ENCODE data around the gene SMARCA2. TPM values are rescaled to one million over a fixed set of nuclear protein-coding genes. Genes with fewer than 3 reads are reported as not detected.
"Not testable (repeated sequence)": the region's sequence is repeated elsewhere in the genome, so short reads cannot be mapped to it uniquely, and the experiment has no call there.

SMARCA2 gene
- total RNA-seq, 1 experiment from 2014 or later, result 28.0 TPM

DNA sequence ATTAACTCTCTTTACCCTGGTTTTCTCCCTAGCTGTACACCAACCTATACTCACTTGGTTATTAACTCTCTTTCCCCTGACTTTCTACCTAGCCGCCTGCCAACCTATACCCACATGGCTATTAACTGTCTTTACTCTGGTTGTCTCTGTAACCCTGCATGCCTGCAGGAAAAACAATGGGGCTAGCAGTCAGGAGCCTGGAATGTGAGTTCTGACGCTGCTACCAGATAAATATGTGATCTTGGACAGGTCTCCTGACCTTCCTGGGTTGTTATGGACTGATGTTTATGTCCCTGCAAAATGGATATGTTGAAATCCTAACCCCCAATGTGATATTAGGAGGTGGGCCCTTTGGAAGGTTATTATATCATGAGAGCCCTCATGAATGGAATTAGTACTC lies 119.2 kb downstream of the SMARCA2 start:
- no peaks in the 10 kb centered on the region for H3K27me3 ChIP-seq (replicated peaks)
- no peak overlapping the region for H3K27ac ChIP-seq
- no peak for DNase-seq (ENCODE audit: low read depth in 1 of 2, low spot score in 2 of 2)
- H3K36me3 ChIP-seq, result no peaks in the 10 kb centered on the region
- no peaks in the 10 kb centered on the region for H3K9me3 ChIP-seq (replicated peaks)
- H3K4me1 ChIP-seq (replicated peaks), result no peaks in the 10 kb centered on the region
- H3K4me3 ChIP-seq, result no peak overlapping the region

DNA sequence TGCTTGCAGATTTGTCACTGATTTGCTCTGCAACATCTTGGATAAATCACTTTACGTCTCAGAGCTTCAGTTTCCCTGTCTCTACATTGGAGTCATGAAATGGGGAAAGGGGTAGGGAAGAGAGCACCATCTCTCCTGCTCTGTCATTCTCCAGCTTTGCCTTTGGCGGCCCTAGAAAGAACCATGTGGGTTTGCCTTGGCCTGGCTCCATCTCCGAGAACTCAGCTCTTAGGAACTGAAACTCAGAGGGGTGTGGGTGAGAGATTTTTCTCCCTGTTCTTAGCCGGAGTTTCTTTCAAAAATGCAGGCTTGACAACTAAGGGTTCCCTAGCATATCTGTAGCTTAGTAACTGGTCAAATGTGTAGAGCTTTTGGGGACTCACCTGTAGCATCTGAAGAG lies 123.5 kb downstream of the SMARCA2 start:
- Histone ChIP-seq H3K27ac (no peak overlapping the region), H3K36me3 (no peaks in the 10 kb centered on the region)

DNA sequence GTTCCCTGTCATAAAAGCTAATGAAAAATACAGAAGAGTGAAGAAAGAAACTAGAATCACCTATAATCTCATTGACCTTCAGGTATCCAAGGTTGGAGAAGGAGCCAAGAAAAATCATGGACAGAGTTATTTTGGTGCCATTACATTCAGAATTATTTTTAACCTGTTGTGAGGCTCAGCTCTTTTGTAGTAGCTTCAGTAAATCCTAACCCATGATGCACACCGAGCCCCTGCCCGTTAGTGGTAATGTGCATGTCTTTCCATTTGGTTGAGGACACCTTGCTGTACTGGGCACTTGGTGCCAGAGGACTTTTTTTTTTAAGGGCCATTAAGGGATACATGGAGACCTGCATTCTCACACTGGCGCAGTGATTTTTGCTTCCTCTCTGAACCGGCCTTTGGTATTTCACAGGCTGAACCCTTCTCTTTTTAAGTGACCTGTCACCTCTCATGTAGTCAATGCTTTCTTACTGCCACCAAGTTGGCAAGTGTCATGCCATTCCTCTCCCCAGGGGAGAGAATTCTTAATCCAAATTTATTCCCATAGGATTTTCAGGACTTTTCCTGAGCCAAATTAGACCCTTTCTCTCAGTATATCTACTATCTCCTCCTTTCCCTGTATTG lies 125.6 kb downstream of the SMARCA2 start:
- Histone ChIP-seq H3K4me3 (no peak overlapping the region), H3K27me3 (replicated peaks) (no peaks in the 10 kb centered on the region), H3K9me3 (replicated peaks) (no peaks in the 10 kb centered on the region), H3K36me3 (no peaks in the 10 kb centered on the region), H3K4me1 (replicated peaks) (no peaks in the 10 kb centered on the region), H3K27ac (no peak overlapping the region)
- no peak for DNase-seq (ENCODE audit: low read depth in 1 of 2, low spot score in 2 of 2)

More for the DNA sequence above, 123.5 kb downstream of the SMARCA2 start:
- no peaks in the 10 kb centered on the region for H3K4me1 ChIP-seq (replicated peaks)
- no peak overlapping the region for H3K4me3 ChIP-seq
- no peaks in the 10 kb centered on the region for H3K27me3 ChIP-seq (replicated peaks)
- no peak for DNase-seq (ENCODE audit: low read depth in 1 of 2, low spot score in 2 of 2)
- H3K9me3 ChIP-seq (replicated peaks), result no peaks in the 10 kb centered on the region

DNA sequence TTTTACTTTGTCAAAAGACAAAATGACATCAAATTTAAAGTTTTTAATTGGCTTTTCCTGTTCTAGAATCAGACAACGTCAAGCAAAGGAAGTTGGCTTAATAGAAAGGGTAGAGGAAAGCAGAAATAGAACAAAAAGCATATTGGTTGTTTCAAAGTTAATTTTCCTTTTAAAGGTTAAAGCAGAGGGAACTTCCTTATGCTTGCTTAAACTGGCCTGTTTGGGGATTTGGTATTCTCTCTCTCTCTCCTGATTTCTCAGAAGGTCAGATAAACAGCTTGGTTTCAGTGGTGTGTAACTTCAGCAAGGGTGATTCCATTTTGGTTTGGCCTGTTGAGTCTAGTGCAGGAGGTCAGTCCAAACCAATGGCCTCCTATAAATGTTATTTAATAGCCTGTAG lies 127.1 kb downstream of the SMARCA2 start:
- Histone ChIP-seq H3K4me3 (no peak overlapping the region), H3K4me1 (replicated peaks) (no peaks in the 10 kb centered on the region), H3K27me3 (replicated peaks) (no peaks in the 10 kb centered on the region), H3K27ac (no peak overlapping the region), H3K9me3 (replicated peaks) (no peaks in the 10 kb centered on the region), H3K36me3 (no peaks in the 10 kb centered on the region)
- no peak for DNase-seq (ENCODE audit: low read depth in 1 of 2, low spot score in 2 of 2)

DNA sequence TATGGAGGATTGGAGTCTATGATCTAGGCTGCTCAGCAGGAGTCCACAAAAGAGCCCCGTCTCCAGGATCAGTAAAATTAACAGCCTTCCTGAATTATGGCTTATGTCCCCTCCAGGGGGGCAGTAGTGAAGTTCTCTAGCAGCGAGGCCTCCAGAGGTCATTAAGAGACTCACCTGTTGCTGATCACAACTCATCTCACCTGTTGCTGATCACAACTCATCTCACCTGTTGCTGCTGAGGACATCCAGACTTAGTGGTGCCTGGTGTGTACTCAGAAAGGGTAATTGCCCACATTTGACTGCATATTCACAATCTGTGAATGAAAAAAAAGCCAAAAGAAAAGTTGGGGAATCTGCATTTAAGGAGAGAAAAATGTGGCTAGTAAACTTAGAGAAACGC lies 129.5 kb downstream of the SMARCA2 start:
- H3K4me1 ChIP-seq (replicated peaks), result no peaks in the 10 kb centered on the region
- no peak overlapping the region for H3K27ac ChIP-seq
- H3K9me3 ChIP-seq (replicated peaks), result no peaks in the 10 kb centered on the region
- H3K27me3 ChIP-seq (replicated peaks), result no peaks in the 10 kb centered on the region
- DNase-seq (ENCODE audit: low read depth in 1 of 2, low spot score in 2 of 2), result no peak
- H3K4me3 ChIP-seq, result no peak overlapping the region
- no peaks in the 10 kb centered on the region for H3K36me3 ChIP-seq

DNA sequence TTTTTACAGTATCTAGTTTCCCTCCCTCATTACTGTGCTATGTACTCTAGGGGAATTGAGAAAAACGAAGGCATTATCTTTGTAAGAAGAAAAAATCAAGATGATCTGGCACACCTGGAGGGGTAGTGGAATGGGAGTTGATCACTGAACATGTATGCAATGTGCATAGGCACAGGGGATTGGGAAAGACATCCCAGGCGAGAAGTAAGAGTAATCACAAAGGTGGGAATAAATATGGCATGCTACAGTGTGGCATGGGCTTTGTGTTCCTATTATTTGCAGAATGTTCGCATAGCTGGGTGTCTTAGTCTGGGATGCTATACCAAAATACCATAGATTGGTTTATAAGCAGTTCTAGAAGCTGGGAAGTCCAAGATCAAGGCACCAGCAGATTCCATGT lies 130.6 kb downstream of the SMARCA2 start:
- no peaks in the 10 kb centered on the region for H3K9me3 ChIP-seq (replicated peaks)
- no peak for DNase-seq (ENCODE audit: low read depth in 1 of 2, low spot score in 2 of 2)
- H3K27me3 ChIP-seq (replicated peaks), result no peaks in the 10 kb centered on the region
- H3K4me3 ChIP-seq, result no peak overlapping the region
- no peaks in the 10 kb centered on the region for H3K36me3 ChIP-seq
- no peak overlapping the region for H3K27ac ChIP-seq
- no peaks in the 10 kb centered on the region for H3K4me1 ChIP-seq (replicated peaks)

DNA sequence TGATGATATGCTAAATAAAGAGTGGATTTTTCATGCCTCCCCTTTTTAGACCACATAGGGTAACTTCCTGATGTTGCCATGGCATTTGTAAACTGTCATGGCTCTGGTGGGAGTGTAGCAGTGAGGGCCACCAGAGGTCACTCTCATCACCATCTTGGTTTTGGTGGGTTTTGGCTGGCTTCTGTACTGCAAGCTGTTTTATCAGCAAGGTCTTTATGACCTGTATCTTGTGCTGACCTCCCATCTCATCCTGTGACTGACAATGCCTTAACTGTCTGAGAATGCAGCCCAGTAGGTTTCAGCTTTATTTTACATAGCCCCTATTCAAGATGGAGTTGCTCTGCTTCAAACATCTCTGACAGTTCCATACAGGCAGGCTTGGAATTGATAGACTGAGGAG lies 131.6 kb downstream of the SMARCA2 start:
- H3K4me1 ChIP-seq (replicated peaks); H3K36me3 ChIP-seq; H3K27ac ChIP-seq; H3K4me3 ChIP-seq; DNase-seq (ENCODE audit: low read depth in 1 of 2, low spot score in 2 of 2); H3K27me3 ChIP-seq (replicated peaks); H3K9me3 ChIP-seq (replicated peaks): not testable (repeated sequence)

DNA sequence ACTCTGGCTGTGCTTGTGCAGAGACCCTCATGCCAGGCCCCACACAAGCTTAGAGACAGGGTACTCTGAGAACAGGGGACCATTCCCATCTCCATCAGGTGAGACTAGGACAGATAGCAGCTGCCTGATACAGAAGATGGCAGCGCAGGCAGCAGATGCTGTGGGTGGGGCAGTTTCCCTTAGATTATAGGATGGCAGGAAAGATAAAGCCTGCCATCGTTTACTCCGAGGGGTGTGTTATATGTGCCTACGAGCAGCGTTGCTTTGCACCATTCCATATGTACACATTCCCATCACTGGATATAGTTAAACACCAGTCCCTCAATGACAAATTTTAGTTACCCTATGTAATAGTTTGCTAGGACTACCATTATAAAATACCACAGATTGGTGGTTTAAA lies 135.2 kb downstream of the SMARCA2 start:
- Histone ChIP-seq H3K9me3 (replicated peaks) (no peaks in the 10 kb centered on the region), H3K27me3 (replicated peaks) (no peaks in the 10 kb centered on the region), H3K27ac (no peak overlapping the region), H3K4me3 (no peak overlapping the region), H3K36me3 (no peaks in the 10 kb centered on the region), H3K4me1 (replicated peaks) (no peaks in the 10 kb centered on the region)
- no peak for DNase-seq (ENCODE audit: low read depth in 1 of 2, low spot score in 2 of 2)

DNA sequence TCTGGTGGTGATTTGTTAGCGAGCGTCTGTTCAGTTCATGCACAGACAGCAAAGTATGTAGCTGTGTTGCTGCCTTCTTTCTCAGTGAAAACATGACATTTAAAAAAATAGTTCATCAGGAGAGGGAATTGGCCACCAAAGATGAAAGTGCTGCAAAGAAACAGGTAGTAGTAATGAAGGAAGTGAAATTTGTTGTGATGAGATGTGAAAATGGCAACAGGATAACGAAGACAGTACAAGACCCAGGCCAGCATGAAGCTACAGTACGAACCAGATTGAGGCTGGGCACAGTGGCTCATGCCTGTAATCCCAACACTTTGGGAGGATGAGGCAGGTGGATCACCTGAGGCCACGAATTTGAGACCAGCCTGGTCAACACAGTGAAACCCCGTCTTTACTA lies 136.0 kb downstream of the SMARCA2 start:
- Histone ChIP-seq H3K4me1 (replicated peaks) (no peaks in the 10 kb centered on the region), H3K27ac (no peak overlapping the region), H3K9me3 (replicated peaks) (no peaks in the 10 kb centered on the region), H3K4me3 (no peak overlapping the region), H3K36me3 (no peaks in the 10 kb centered on the region), H3K27me3 (replicated peaks) (no peaks in the 10 kb centered on the region)
- no peak for DNase-seq (ENCODE audit: low read depth in 1 of 2, low spot score in 2 of 2)

DNA sequence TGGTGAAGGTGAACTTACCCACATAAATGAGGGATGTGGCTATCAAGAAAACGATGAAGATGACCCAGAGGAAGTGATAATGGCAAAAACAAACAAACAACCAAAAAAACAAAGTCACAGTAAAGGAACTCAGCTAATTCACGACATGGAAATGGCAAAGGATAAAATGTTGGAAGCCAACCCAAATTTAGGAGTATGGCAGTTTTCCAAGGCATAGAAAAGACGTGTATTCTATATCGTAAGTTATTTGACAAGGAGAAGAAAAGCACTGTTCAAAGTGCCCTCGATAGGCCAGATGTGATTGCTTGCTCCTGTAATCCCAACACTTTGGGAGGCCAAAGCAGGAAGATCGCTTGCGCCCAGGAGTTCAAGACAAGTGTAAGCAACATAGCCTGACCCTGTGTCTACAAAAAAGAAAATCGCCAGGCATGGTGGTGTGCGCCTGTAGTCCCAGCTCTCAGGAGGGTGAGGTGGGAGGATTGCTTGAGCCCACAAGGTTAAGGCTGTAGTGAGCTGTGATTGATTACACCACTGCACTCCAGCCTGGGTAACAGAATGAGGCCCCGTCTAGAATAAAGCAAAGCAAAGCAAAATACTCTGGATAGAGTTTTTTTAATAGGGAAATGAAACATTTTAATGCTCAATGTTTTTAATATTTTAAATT lies 138.0 kb downstream of the SMARCA2 start:
- peaks cover 7% of the 10 kb centered on the region; the same call in 1 of the 2 replicates for H3K4me1 ChIP-seq (replicated peaks)
- H3K27me3 ChIP-seq (replicated peaks), result no peaks in the 10 kb centered on the region
- no peak for DNase-seq (ENCODE audit: low read depth in 1 of 2, low spot score in 2 of 2)
- H3K4me3 ChIP-seq, result no peak overlapping the region
- H3K27ac ChIP-seq, result no peak overlapping the region
- H3K36me3 ChIP-seq, result no peaks in the 10 kb centered on the region
- no peaks in the 10 kb centered on the region for H3K9me3 ChIP-seq (replicated peaks)

DNA sequence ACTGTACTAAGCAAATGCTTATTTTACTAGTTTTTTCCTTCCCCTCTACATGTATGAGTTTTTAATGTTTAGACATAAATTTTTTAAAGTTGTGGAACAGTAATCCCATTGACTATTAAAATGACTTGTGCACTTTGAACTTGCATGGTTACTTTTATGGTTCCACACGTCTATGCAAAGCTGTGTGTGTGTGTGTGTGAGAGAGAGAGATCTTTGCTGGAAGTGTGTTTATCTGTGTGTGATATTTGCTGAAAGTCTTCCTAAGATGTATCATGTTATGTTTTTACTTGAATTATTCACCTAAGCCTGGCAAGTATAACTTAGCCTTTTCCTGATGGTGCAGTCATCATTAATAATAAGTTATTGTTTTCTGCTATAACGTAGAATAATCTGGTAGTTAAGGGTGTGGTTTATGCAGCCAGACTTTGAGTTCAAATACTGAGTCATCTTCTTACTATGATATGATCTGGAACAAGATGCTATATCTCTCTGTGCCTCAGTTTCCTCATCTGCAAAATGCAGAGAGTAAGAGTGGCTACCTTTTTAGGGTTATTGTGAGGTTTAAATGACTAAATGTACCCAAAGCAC lies 138.6 kb downstream of the SMARCA2 start:
- Histone ChIP-seq H3K4me1 (replicated peaks) (peaks cover 7% of the 10 kb centered on the region; the same call in 1 of the 2 replicates), H3K27me3 (replicated peaks) (no peaks in the 10 kb centered on the region), H3K9me3 (replicated peaks) (no peaks in the 10 kb centered on the region), H3K27ac (no peak overlapping the region), H3K36me3 (no peaks in the 10 kb centered on the region), H3K4me3 (no peak overlapping the region)
- no peak for DNase-seq (ENCODE audit: low read depth in 1 of 2, low spot score in 2 of 2)

DNA sequence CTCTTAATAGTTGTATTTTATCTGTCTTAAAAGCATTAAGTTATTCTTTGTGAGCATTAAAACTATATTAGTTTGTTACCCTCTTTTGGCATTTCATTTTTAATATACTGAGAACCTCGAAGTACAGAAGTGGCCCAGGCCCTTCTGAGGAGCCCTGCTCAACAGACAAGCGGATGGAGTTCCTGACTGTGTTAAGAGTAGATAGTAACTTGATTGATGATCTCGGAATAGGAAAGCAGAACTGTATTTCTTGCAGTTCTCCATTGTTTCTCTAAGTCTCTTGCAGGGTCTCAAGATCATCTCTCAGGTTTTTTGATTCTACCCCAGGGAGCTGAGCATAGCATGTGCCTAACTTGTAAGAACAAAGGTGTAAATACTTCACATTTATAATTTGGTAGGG lies 139.6 kb downstream of the SMARCA2 start:
- DNase-seq (ENCODE audit: low read depth in 1 of 2, low spot score in 2 of 2), result no peak
- Histone ChIP-seq H3K27me3 (replicated peaks) (no peaks in the 10 kb centered on the region), H3K27ac (no peak overlapping the region), H3K4me1 (replicated peaks) (peaks cover 7% of the 10 kb centered on the region; the same call in 1 of the 2 replicates), H3K9me3 (replicated peaks) (no peaks in the 10 kb centered on the region), H3K4me3 (no peak overlapping the region), H3K36me3 (no peaks in the 10 kb centered on the region)

DNA sequence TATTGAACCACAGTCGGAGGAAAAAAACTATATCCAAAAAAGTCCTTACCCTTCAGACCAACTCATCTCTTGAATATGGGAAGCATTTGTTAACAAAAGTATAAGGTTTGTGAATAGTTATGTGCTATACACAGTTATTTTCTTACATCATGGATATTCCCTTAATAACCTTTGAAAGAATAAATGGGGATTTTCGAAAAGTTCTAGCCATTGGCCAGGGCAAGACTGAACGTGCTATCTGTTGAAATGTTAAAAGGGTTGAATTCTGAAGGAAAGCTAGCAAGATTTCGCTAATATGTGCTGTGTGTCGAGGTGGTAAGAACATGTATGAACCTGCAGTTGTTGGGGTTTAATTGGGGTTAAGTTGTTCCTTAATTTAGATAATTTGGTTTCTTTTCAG lies 140.8 kb downstream of the SMARCA2 start:
- Histone ChIP-seq H3K27ac (no peak overlapping the region), H3K27me3 (replicated peaks) (no peaks in the 10 kb centered on the region), H3K4me1 (replicated peaks) (peaks cover 7% of the 10 kb centered on the region; the same call in 1 of the 2 replicates), H3K9me3 (replicated peaks) (no peaks in the 10 kb centered on the region), H3K4me3 (no peak overlapping the region), H3K36me3 (no peaks in the 10 kb centered on the region)
- no peak for DNase-seq (ENCODE audit: low read depth in 1 of 2, low spot score in 2 of 2)

DNA sequence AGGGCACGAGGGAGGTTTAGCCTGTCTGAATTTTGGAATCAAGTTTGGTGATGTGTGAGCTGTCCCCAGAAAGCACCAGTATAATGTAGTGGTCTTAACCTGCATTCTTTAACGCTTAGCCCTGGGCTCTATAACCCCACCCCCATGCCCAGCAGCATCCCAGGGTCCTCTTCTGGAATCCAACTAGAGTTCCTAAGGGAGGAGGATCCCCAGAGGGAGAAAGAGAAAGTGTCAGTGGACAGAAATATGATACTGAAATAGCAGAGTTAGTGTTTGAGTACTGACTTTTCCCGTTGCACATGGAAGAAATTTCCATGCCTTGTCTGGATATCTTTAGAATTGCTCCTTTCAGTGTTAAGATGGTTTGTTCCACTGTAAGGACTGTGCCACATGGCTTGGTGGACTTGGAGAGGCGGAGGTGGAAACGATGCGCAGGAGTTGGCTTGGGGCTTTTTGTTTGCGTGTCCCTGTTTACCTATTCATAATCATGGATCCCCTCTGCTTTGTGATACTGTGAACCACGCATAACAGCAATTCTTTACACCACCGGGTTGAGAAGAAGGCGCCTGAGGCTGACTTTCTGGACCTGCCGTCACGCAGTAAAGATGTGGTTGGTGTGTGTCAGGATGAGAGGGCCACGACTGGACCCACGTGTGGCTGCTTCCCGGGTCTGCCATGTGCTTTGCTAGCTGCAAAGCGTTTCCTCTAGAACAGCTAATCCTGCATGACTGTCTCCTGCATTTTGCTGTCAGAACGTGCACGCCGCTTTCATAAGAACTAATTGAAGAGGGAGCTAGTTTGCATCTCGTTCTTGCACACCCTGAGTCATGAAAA lies 142.3 kb downstream of the SMARCA2 start:
- Histone ChIP-seq H3K27me3 (replicated peaks) (no peaks in the 10 kb centered on the region), H3K9me3 (replicated peaks) (no peaks in the 10 kb centered on the region), H3K4me3 (peak overlapping the region; percentile 32), H3K27ac (no peak overlapping the region), H3K36me3 (no peaks in the 10 kb centered on the region), H3K4me1 (replicated peaks) (peaks cover 7% of the 10 kb centered on the region; the same call in 1 of the 2 replicates)
- DNase-seq (ENCODE audit: low read depth in 1 of 2, low spot score in 2 of 2), result peak; percentile 31 to 36

Data from SJSA1 (cell line).